OCI-LY1 (cell line): Measurements from ENCODE around the gene CNTN2.

Experiments
- EZH2 ChIP-seq: fragments of 200-600 bp; sonication (generic), shearing (Covaris generic); IDR thresholded peaks from 2 replicates; pipeline ENCODE4 v1.8.0; 2017; ENCODE audit warnings: borderline replicate concordance, mixed run types, mild to moderate bottlenecking, antibody characterized with exemption, low read length, moderate library complexity, mixed read lengths
- TF ChIP-seq, protein P1 (sequence below): fragments of 200-600 bp; sonication (generic), shearing (Covaris generic); IDR thresholded peaks from 2 replicates; pipeline ENCODE4 v1.5.1; 2017; ENCODE audit warnings: mild to moderate bottlenecking, antibody characterized with exemption, low read length, moderate library complexity, mixed read lengths

DNA sequence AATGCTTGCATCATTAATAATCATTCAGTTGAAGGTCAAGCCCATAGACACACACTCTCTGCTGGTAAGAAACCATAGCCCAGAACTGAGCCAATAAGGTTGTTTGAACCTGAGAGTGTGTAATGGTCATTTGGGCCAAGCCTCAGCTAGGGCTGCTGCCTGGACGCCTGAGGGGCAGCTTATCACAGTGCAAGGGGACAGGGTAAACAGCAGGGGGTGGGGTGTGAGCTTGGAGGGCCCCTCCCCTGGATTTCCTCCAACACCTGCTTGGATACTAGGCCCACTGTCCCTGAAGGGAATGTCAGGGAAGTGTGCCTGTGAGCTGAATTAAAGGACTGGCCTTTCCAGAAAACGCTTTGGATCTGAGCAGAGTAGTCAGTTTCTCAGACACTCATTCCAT is 24.6 kb upstream of the CNTN2 start:
- TF ChIP-seq, protein P1, sequence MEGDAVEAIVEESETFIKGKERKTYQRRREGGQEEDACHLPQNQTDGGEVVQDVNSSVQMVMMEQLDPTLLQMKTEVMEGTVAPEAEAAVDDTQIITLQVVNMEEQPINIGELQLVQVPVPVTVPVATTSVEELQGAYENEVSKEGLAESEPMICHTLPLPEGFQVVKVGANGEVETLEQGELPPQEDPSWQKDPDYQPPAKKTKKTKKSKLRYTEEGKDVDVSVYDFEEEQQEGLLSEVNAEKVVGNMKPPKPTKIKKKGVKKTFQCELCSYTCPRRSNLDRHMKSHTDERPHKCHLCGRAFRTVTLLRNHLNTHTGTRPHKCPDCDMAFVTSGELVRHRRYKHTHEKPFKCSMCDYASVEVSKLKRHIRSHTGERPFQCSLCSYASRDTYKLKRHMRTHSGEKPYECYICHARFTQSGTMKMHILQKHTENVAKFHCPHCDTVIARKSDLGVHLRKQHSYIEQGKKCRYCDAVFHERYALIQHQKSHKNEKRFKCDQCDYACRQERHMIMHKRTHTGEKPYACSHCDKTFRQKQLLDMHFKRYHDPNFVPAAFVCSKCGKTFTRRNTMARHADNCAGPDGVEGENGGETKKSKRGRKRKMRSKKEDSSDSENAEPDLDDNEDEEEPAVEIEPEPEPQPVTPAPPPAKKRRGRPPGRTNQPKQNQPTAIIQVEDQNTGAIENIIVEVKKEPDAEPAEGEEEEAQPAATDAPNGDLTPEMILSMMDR, result no peak
- no peak for TF ChIP-seq EZH2
